Esophagus muscularis mucosa (tissue), 4 donors: ENCODE results near the gene AUH. TPM values are rescaled to one million over a fixed set of nuclear protein-coding genes. Genes with fewer than 3 reads are reported as not detected.
"Not testable (repeated sequence)": the region's sequence is repeated elsewhere in the genome, so short reads cannot be mapped to it uniquely, and the experiment has no call there.

Experiments used
- DNase-seq: peaks from one replicate; pipeline ENCODE4 v3.0.0-alpha.2; 2017; ENCODE audit errors: extremely low spot score
- H3K27ac ChIP-seq, 4 donors: fragments of 200-600 bp; sonication (generic); replicated peaks in 1 of 4; 1 replicate in 3 of 4; 2 replicates in 1 of 4; pipeline ENCODE4 v1.5.1; 2016 to 2019; ENCODE audit warnings: mild to moderate bottlenecking in 1 of 4
- H3K27me3 ChIP-seq, 4 donors: fragments of 200-600 bp; sonication (generic); one replicate each; pipeline versions ENCODE4 v1.5.1 to v1.6.0; 2016 to 2019
- H3K36me3 ChIP-seq, 4 donors: fragments of 200-600 bp; sonication (generic); one replicate each; pipeline ENCODE4 v1.5.1; 2016 to 2019
- H3K4me1 ChIP-seq, 4 donors: fragments of 200-600 bp; sonication (generic); one replicate each; pipeline ENCODE4 v1.5.1; 2016 to 2019
- H3K4me3 ChIP-seq, 4 donors: fragments of 200-600 bp; sonication (generic); 1 replicate in 2 of 4; 2 replicates in 2 of 4; pipeline ENCODE4 v1.5.1; 2016 to 2019; ENCODE audit warnings: mild to moderate bottlenecking in 4 of 4, moderate library complexity in 1 of 4
- H3K9me3 ChIP-seq, 4 donors: fragments of 200-600 bp; sonication (generic); 1 replicate in 3 of 4; 2 replicates in 1 of 4; pipeline ENCODE4 v1.5.1; 2016 to 2019
- CTCF ChIP-seq, 3 experiments: fragments of 200-600 bp in 2 of 3; fragments of 450-650 bp in 1 of 3; sonication (generic) in 2 of 3; IDR thresholded peaks; one replicate each; pipeline ENCODE4 v1.5.1; 2017 to 2019; ENCODE audit warnings: antibody characterized with exemption in 3 of 3, mild to moderate bottlenecking in 2 of 3, moderate library complexity in 1 of 3
- EP300 ChIP-seq: sonication (generic); formaldehyde crosslinking; IDR thresholded peaks from one replicate; pipeline ENCODE4 v1.6.1; 2017; ENCODE audit warnings: antibody characterized with exemption
- POLR2A ChIP-seq: fragments of 450-650 bp; IDR thresholded peaks from one replicate; pipeline ENCODE4 v1.6.1; 2017; ENCODE audit warnings: antibody characterized with exemption, moderate library complexity, mild to moderate bottlenecking, low read depth
- POLR2AphosphoS5 ChIP-seq, 2 donors: sonication (generic); formaldehyde crosslinking; IDR thresholded peaks; one replicate each; pipeline ENCODE4 v1.6.1; 2017; ENCODE audit warnings: antibody characterized with exemption in 2 of 2
- WGBS: methylation state at CpG from one replicate; pipeline ENCODE4 v1.1.5; 2018; 5-methylcytosine and 5-hydroxymethylcytosine counted together
- intact Hi-C: fragments of 100-400 bp; cut with DNase I; formaldehyde crosslinking; loops from one replicate; pipeline ENCODE4 v1.15.1; 2023
- total RNA-seq, 4 donors: library from RNA; depleted of rRNA; stranded (reverse); fragments of >200 nt; gene quantifications; one replicate each; pipeline versions ENCODE4 v1.1.0 to v1.2.1, GENCODE V29; 2016

Gene AUH
- total RNA-seq, 4 donors from 2014 or later: 17.7 to 29.9 (median 22.3) TPM

GRCh38 chr9:91391818-91392217 lies 30.1 kb upstream of the AUH start:
- WGBS: 100% methylated on average over 2 of the region's 2 CpGs
- Histone ChIP-seq H3K36me3 (no peaks in the 10 kb centered on the region), H3K27ac (no peak overlapping the region), H3K4me1 (no peaks in the 10 kb centered on the region), H3K9me3 (no peaks in the 10 kb centered on the region), H3K27me3 (no peaks in the 10 kb centered on the region), H3K4me3 (no peak overlapping the region)
- intact Hi-C loops: no loop called here
- DNase-seq: peak; percentile 12
- TF ChIP-seq CTCF (IDR thresholded peaks at IDR 0.05) (no peak), POLR2AphosphoS5 (IDR thresholded peaks at IDR 0.05) (no peak), EP300 (no peak), POLR2A (no peak)

- TF ChIP-seq POLR2AphosphoS5 (IDR thresholded peaks at IDR 0.05): no peak
- TF ChIP-seq EP300: no peak
- no peak for TF ChIP-seq POLR2A
- TF ChIP-seq CTCF (IDR thresholded peaks at IDR 0.05): no peak
- H3K27me3 ChIP-seq: no peaks in the 10 kb centered on the region
- no peaks in the 10 kb centered on the region for H3K9me3 ChIP-seq
- 59% methylated on average over 5 of the region's 5 CpGs for WGBS
- DNase-seq: no peak
- no peak overlapping the region for H3K4me3 ChIP-seq
- no peak overlapping the region for H3K27ac ChIP-seq
- H3K36me3 ChIP-seq: no peaks in the 10 kb centered on the region
- intact Hi-C loops: no loop called here
- no peaks in the 10 kb centered on the region for H3K4me1 ChIP-seq
These were observed 29.7 kb upstream of the AUH start for GRCh38 chr9:91391412-91391811.

- H3K36me3 ChIP-seq, H3K9me3 ChIP-seq, DNase-seq, H3K4me1 ChIP-seq, H3K27ac ChIP-seq, intact Hi-C loops, H3K27me3 ChIP-seq, H3K4me3 ChIP-seq: not testable (repeated sequence)
- 98% methylated on average over 4 of the region's 4 CpGs for WGBS
These were observed 28.0 kb upstream of the AUH start for GRCh38 chr9:91389686-91390085.

- Histone ChIP-seq H3K9me3 (no peaks in the 10 kb centered on the region), H3K36me3 (no peaks in the 10 kb centered on the region), H3K27ac (no peak overlapping the region), H3K4me1 (no peaks in the 10 kb centered on the region), H3K27me3 (no peaks in the 10 kb centered on the region), H3K4me3 (no peak overlapping the region)
- intact Hi-C loops: no loop called here
- no peak for TF ChIP-seq POLR2A
- TF ChIP-seq EP300: no peak
- no peak for TF ChIP-seq POLR2AphosphoS5 (IDR thresholded peaks at IDR 0.05)
- no peak for TF ChIP-seq CTCF (IDR thresholded peaks at IDR 0.05)
- no peak for DNase-seq
These were observed 25.0 kb upstream of the AUH start for GRCh38 chr9:91386765-91387164.

- Histone ChIP-seq H3K27me3 (no peaks in the 10 kb centered on the region), H3K36me3 (no peaks in the 10 kb centered on the region), H3K27ac (no peak overlapping the region), H3K4me3 (no peak overlapping the region), H3K4me1 (no peaks in the 10 kb centered on the region), H3K9me3 (no peaks in the 10 kb centered on the region)
- DNase-seq: no peak
- TF ChIP-seq EP300: no peak
- TF ChIP-seq CTCF (IDR thresholded peaks at IDR 0.05): no peak
- TF ChIP-seq POLR2AphosphoS5 (IDR thresholded peaks at IDR 0.05): no peak
- no peak for TF ChIP-seq POLR2A
- 95% methylated on average over 1 of the region's 1 CpG for WGBS
- intact Hi-C loops: no loop called here
These were observed 23.2 kb upstream of the AUH start for GRCh38 chr9:91384954-91385353.
